OCI-LY1 (cell line): ENCODE results near the gene ZP2.

ENCODE experiments used
- CTCF ChIP-seq: fragments of 200-600 bp; sonication (generic), shearing (Covaris generic); IDR thresholded peaks from 2 replicates; pipeline ENCODE4 v1.5.1; 2017; ENCODE audit warnings: mild to moderate bottlenecking, antibody characterized with exemption, low read length, moderate library complexity, mixed read lengths
- EZH2 ChIP-seq: fragments of 200-600 bp; sonication (generic), shearing (Covaris generic); IDR thresholded peaks from 2 replicates; pipeline ENCODE4 v1.8.0; 2017; ENCODE audit warnings: borderline replicate concordance, mixed run types, mild to moderate bottlenecking, antibody characterized with exemption, low read length, moderate library complexity, mixed read lengths

DNA sequence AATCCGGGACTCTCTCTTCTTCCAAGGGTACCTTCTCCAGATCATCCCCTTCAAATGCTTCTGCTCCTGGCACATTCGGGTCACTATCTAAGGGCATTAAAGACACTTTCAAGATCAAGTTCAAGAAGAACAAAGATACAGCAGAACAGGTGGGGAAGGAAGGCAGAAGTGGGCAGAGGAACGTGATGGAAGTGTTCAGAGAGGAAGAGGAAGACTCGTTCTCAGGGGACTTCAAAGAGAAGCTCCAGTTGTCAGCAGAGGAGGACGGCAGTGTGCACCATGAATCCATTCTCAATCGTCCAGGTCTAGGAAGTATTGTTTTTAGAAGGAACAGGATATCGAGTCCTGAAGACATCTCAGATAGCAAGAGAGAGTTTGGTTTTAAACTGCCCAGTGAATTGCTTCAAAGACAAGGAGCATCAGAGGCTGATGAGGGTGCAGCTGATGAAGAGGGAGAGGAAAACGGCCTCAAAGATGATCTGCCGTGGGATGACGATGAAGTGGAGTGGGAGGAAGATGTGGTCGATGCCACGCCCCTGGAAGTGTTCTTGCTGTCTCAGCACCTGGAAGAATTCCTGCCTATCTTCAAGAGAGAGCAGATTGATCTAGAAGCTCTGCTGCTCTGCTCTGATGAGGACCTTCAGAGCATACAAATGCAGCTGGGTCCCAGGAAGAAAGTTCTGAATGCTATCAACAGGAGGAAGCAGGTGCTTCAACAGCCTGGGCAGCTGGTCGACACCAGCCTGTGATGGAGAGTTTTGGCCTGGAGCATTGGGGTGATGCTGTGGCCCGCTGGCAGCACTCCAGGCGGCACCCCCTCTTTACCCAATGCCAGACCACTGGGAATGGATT lies 38.9 kb upstream of the ZP2 start:
- no peak for TF ChIP-seq CTCF
- TF ChIP-seq EZH2, result no peak
